ENCODE measurements around the gene MCAM.

Gene MCAM

GRCh38 chr11:119305556-119306372, 11.2 kb downstream of the MCAM start:
- DNase-seq: no peak

GRCh38 chr11:119303227-119303718, 13.7 kb downstream of the MCAM start:
- no peak for DNase-seq

GRCh38 chr11:119300198-119300964, 16.5 kb downstream of the MCAM start:
- DNase-seq: no peak

- DNase-seq: no peak
Observed at GRCh38 chr11:119299416-119299815, 17.5 kb downstream of the MCAM start.

GRCh38 chr11:119298726-119299125, 18.2 kb downstream of the MCAM start:
- DNase-seq: no peak

GRCh38 chr11:119297938-119298337, 19.0 kb downstream of the MCAM start:
- no peak for DNase-seq

- DNase-seq: no peak
Observed at GRCh38 chr11:119295178-119295577, 21.8 kb downstream of the MCAM start.

GRCh38 chr11:119293461-119293860, 23.5 kb downstream of the MCAM start:
- DNase-seq: no peak

GRCh38 chr11:119290894-119291497, 25.9 kb downstream of the MCAM start:
- DNase-seq: no peak

GRCh38 chr11:119288219-119288618, 28.7 kb downstream of the MCAM start:
- no peak for DNase-seq

GRCh38 chr11:119285431-119285830, 31.5 kb downstream of the MCAM start:
- no peak for DNase-seq

GRCh38 chr11:119284344-119285157, 32.4 kb downstream of the MCAM start:
- DNase-seq: no peak

GRCh38 chr11:119282495-119282894, 34.4 kb downstream of the MCAM start:
- no peak for DNase-seq

- DNase-seq: no peak
Observed at GRCh38 chr11:119277660-119278059, 39.3 kb downstream of the MCAM start.

- DNase-seq: no peak
Observed at GRCh38 chr11:119273721-119274120, 43.2 kb downstream of the MCAM start.

- DNase-seq: no peak
Observed at GRCh38 chr11:119267645-119268044, 49.3 kb downstream of the MCAM start.

- no peak for DNase-seq
Observed at GRCh38 chr11:119266517-119267255, 50.2 kb downstream of the MCAM start.

GRCh38 chr11:119266063-119266462, 50.9 kb downstream of the MCAM start:
- DNase-seq: no peak

GRCh38 chr11:119263352-119263940, 53.5 kb downstream of the MCAM start:
- no peak for DNase-seq

GRCh38 chr11:119262668-119263351, 54.1 kb downstream of the MCAM start:
- no peak for DNase-seq

- no peak for DNase-seq
Observed at GRCh38 chr11:119258983-119259382, 57.9 kb downstream of the MCAM start.
